Testis (tissue), 3 donors: Measurements from ENCODE around the gene ENPEP. TPM values are rescaled to one million over a fixed set of nuclear protein-coding genes. Genes with fewer than 3 reads are reported as not detected.

Source experiments
- DNase-seq: peaks from one replicate; pipeline ENCODE4 v3.0.0-alpha.2; 2019
- H3K27ac ChIP-seq, 2 donors: fragments of 200-600 bp; sonication (generic); one replicate each; pipeline ENCODE4 v1.5.1; 2019
- H3K27me3 ChIP-seq: fragments of 200-600 bp; sonication (generic); one replicate; pipeline ENCODE4 v1.5.1; 2019
- H3K36me3 ChIP-seq: fragments of 200-600 bp; sonication (generic); one replicate; pipeline ENCODE4 v1.5.1; 2017; ENCODE audit warnings: low read depth; ENCODE audit errors: missing control alignments
- H3K4me1 ChIP-seq: fragments of 200-600 bp; sonication (generic); one replicate; pipeline ENCODE4 v1.5.1; 2019
- H3K4me3 ChIP-seq, 2 donors: fragments of 200-600 bp; sonication (generic); one replicate each; pipeline ENCODE4 v1.5.1; 2017 to 2019
- H3K9me3 ChIP-seq: fragments of 200-600 bp; sonication (generic); one replicate; pipeline ENCODE4 v1.5.1; 2017
- CTCF ChIP-seq, 3 experiments: fragments of 450-650 bp in 2 of 3; fragments of 200-600 bp in 1 of 3; sonication (generic) in 1 of 3; IDR thresholded peaks; one replicate each; pipeline ENCODE4 v1.5.1; 2016 to 2019; ENCODE audit warnings: antibody characterized with exemption in 3 of 3, mild to moderate bottlenecking in 2 of 3, moderate library complexity in 1 of 3
- POLR2A ChIP-seq: fragments of 450-650 bp; IDR thresholded peaks from one replicate; pipeline ENCODE4 v1.6.1; 2017; ENCODE audit warnings: antibody characterized with exemption, mild to moderate bottlenecking, moderate library complexity
- WGBS, 2 donors: methylation state at CpG; one replicate each; pipeline ENCODE4 v1.1.5; 2018; 5-methylcytosine and 5-hydroxymethylcytosine counted together
- intact Hi-C: fragments of 100-400 bp; cut with DNase I; formaldehyde crosslinking; loops from one replicate; pipeline ENCODE4 v1.15.1; 2023; ENCODE audit warnings: low total_unique reads
- polyA plus RNA-seq: library from polyadenylated mRNA; stranded (reverse); fragments of 350-450 nt; fragmentation: Illumina TruSeq; extraction: RNeasy Lipid Tissue Mini Kit (QIAGEN cat#74804); gene quantifications from one replicate; pipeline ENCODE4 v1.2.3, GENCODE V29; 2014; ENCODE audit warnings: low read depth, low replicate concordance; ENCODE audit not compliant: insufficient read depth
- total RNA-seq, 2 donors: library from RNA; depleted of rRNA; stranded (reverse); fragments of >200 nt; gene quantifications; one replicate each; pipeline ENCODE4 v1.2.3, GENCODE V29; 2016

Gene ENPEP
- total and polyA plus RNA-seq, 3 donors from 2014 or later = 1.7 to 2.4 (median 1.7) TPM

- H3K27ac ChIP-seq = no peak overlapping the region
- no peaks in the 10 kb centered on the region for H3K36me3 ChIP-seq
These were observed 27.5 kb downstream of the ENPEP start for GRCh38 chr4:110503270-110504083.

GRCh38 chr4:110504084-110504435 lies 28.1 kb downstream of the ENPEP start:
- WGBS, 2 donors = 65 to 71% methylated on average over 2 of the region's 2 CpGs
- H3K27me3 ChIP-seq = no peaks in the 10 kb centered on the region
- H3K4me3 ChIP-seq = no peak overlapping the region
- H3K4me1 ChIP-seq = no peaks in the 10 kb centered on the region
- intact Hi-C loops = no loop called here
- H3K27ac ChIP-seq = no peak overlapping the region
- no peaks in the 10 kb centered on the region for H3K9me3 ChIP-seq
- DNase-seq = no peak
- no peaks in the 10 kb centered on the region for H3K36me3 ChIP-seq
- no peak for TF ChIP-seq POLR2A
- no peak for TF ChIP-seq CTCF (IDR thresholded peaks at IDR 0.05)

More at GRCh38 chr4:110503270-110504083, 27.5 kb downstream of the ENPEP start:
- intact Hi-C loops = no loop called here
- 48 to 59% methylated on average over 5 of the region's 5 CpGs for WGBS, 2 donors
- Histone ChIP-seq H3K27me3 (no peaks in the 10 kb centered on the region), H3K4me1 (no peaks in the 10 kb centered on the region), H3K9me3 (no peaks in the 10 kb centered on the region), H3K4me3 (no peak overlapping the region)
- TF ChIP-seq POLR2A = no peak
- TF ChIP-seq CTCF (IDR thresholded peaks at IDR 0.05) = no peak
- DNase-seq = no peak

- no peak overlapping the region for H3K27ac ChIP-seq
- H3K27me3 ChIP-seq = no peaks in the 10 kb centered on the region
- no peaks in the 10 kb centered on the region for H3K9me3 ChIP-seq
- intact Hi-C loops = no loop called here
- H3K4me1 ChIP-seq = no peaks in the 10 kb centered on the region
- H3K4me3 ChIP-seq = no peak overlapping the region
- H3K36me3 ChIP-seq = no peaks in the 10 kb centered on the region
- 90 to 93% methylated on average over 2 of the region's 2 CpGs for WGBS, 2 donors
- TF ChIP-seq POLR2A = no peak
- no peak for TF ChIP-seq CTCF (IDR thresholded peaks at IDR 0.05)
- DNase-seq = no peak
These were observed 29.5 kb downstream of the ENPEP start for GRCh38 chr4:110505440-110505839.

- Histone ChIP-seq H3K9me3 (no peaks in the 10 kb centered on the region), H3K4me3 (no peak overlapping the region), H3K36me3 (no peaks in the 10 kb centered on the region), H3K27me3 (no peaks in the 10 kb centered on the region), H3K4me1 (no peaks in the 10 kb centered on the region), H3K27ac (no peak overlapping the region)
- no peak for TF ChIP-seq POLR2A
- no peak for TF ChIP-seq CTCF (IDR thresholded peaks at IDR 0.05)
- WGBS, 2 donors = 80 to 83% methylated on average over 4 of the region's 4 CpGs
- intact Hi-C loops = no loop called here
- no peak for DNase-seq
These were observed 33.1 kb downstream of the ENPEP start for GRCh38 chr4:110508827-110509710.
